CD4-positive, alpha-beta T cell treated with Interleukin-4 for 1 hour (primary cell): ENCODE data around the gene MBP.
A peak's percentile ranks its signal among the peaks of the same experiment; 100 is the strongest.

Experiments used
- DNase-seq, 2 donors: peaks; one replicate each; pipeline ENCODE4 v3.0.0-alpha.2; 2020 to 2022

Gene MBP

GRCh38 chr18:77113361-77114151 is 19.0 kb downstream of the MBP start:
- DNase-seq: no peak

GRCh38 chr18:77112747-77113092 is 19.9 kb downstream of the MBP start:
- DNase-seq: no peak

GRCh38 chr18:77111951-77112746 is 20.4 kb downstream of the MBP start:
- no peak for DNase-seq

- no peak for DNase-seq
Measured at GRCh38 chr18:77111449-77111848, 21.1 kb downstream of the MBP start.

GRCh38 chr18:77110936-77111335 is 21.6 kb downstream of the MBP start:
- no peak for DNase-seq

- DNase-seq: no peak
Measured at GRCh38 chr18:77110400-77110799, 22.2 kb downstream of the MBP start.

GRCh38 chr18:77109648-77110019 is 22.9 kb downstream of the MBP start:
- DNase-seq: no peak

GRCh38 chr18:77108821-77109647 is 23.5 kb downstream of the MBP start:
- DNase-seq: no peak

GRCh38 chr18:77108001-77108692 is 24.4 kb downstream of the MBP start:
- DNase-seq: no peak

- no peak for DNase-seq
Measured at GRCh38 chr18:77107292-77107691, 25.3 kb downstream of the MBP start.

GRCh38 chr18:77106331-77106730 is 26.3 kb downstream of the MBP start:
- DNase-seq: peak; percentile 84 to 86

GRCh38 chr18:77105680-77106079 is 26.9 kb downstream of the MBP start:
- DNase-seq: no peak

- DNase-seq: peak in 1 of 2 donors; percentile 50
Measured at GRCh38 chr18:77105028-77105427, 27.6 kb downstream of the MBP start.

GRCh38 chr18:77103991-77104531 is 28.5 kb downstream of the MBP start:
- no peak for DNase-seq

- DNase-seq: no peak
Measured at GRCh38 chr18:77103187-77103850, 29.3 kb downstream of the MBP start.

- peak in 1 of 2 donors; percentile 74 for DNase-seq
Measured at GRCh38 chr18:77102259-77103040, 30.1 kb downstream of the MBP start.

- DNase-seq: peak; percentile 50 to 84
Measured at GRCh38 chr18:77101410-77102258, 30.9 kb downstream of the MBP start.

- DNase-seq: no peak
Measured at GRCh38 chr18:77100751-77101355, 31.7 kb downstream of the MBP start.
